ENCODE data around the gene NXPH1. TPM values are rescaled to one million over a fixed set of nuclear protein-coding genes. Genes with fewer than 3 reads are reported as not detected.

Gene NXPH1
- total and polyA plus RNA-seq, 3 donors from 2014 or later = 0.24 to 0.94 (median 0.37) TPM

GRCh38 chr7:8567626-8568025, 134.2 kb downstream of the NXPH1 start:
- TF ChIP-seq CTCF (IDR thresholded peaks at IDR 0.05) (no peak), POLR2A (IDR thresholded peaks at IDR 0.05) (no peak)
- no peak for DNase-seq
- Histone ChIP-seq H3K4me1 (no peaks in the 10 kb centered on the region), H3K9me3 (no peaks in the 10 kb centered on the region), H3K27me3 (no peaks in the 10 kb centered on the region), H3K36me3 (ENCODE audit: low read depth, missing control alignments) (no peaks in the 10 kb centered on the region), H3K27ac (no peak overlapping the region), H3K4me3 (no peak overlapping the region)
- 92% methylated on average over 4 of the region's 4 CpGs for WGBS, 2 donors
- intact Hi-C loops (cut with DNase I; ENCODE audit: low total_unique reads) = no loop called here

- intact Hi-C loops (cut with DNase I; ENCODE audit: low total_unique reads) = no loop called here
- no peak for TF ChIP-seq CTCF (IDR thresholded peaks at IDR 0.05)
- no peak for TF ChIP-seq POLR2A (IDR thresholded peaks at IDR 0.05)
- H3K4me3 ChIP-seq = no peak overlapping the region
- H3K9me3 ChIP-seq = no peaks in the 10 kb centered on the region
- no peaks in the 10 kb centered on the region for H3K4me1 ChIP-seq
- H3K27me3 ChIP-seq = no peaks in the 10 kb centered on the region
- 79 to 84% methylated on average over 6 of the region's 6 CpGs for WGBS, 2 donors
- no peak for DNase-seq
- no peaks in the 10 kb centered on the region for H3K36me3 ChIP-seq (ENCODE audit: low read depth, missing control alignments)
- H3K27ac ChIP-seq = no peak overlapping the region
These were observed 146.3 kb downstream of the NXPH1 start for GRCh38 chr7:8579661-8580194.

GRCh38 chr7:8581842-8582241, 148.4 kb downstream of the NXPH1 start:
- Histone ChIP-seq H3K27me3 (no peaks in the 10 kb centered on the region), H3K27ac (no peak overlapping the region), H3K36me3 (ENCODE audit: low read depth, missing control alignments) (no peaks in the 10 kb centered on the region), H3K9me3 (no peaks in the 10 kb centered on the region), H3K4me1 (no peaks in the 10 kb centered on the region), H3K4me3 (no peak overlapping the region)
- 93 to 95% methylated on average over 3 to 5 of the region's 5 CpGs for WGBS, 2 donors
- intact Hi-C loops (cut with DNase I; ENCODE audit: low total_unique reads) = no loop called here
- DNase-seq = no peak
- TF ChIP-seq CTCF (IDR thresholded peaks at IDR 0.05) = no peak
- TF ChIP-seq POLR2A (IDR thresholded peaks at IDR 0.05) = no peak

GRCh38 chr7:8582728-8583127, 149.3 kb downstream of the NXPH1 start:
- Histone ChIP-seq H3K27ac (no peak overlapping the region), H3K4me3 (no peak overlapping the region), H3K4me1 (no peaks in the 10 kb centered on the region), H3K9me3 (no peaks in the 10 kb centered on the region), H3K27me3 (no peaks in the 10 kb centered on the region), H3K36me3 (ENCODE audit: low read depth, missing control alignments) (no peaks in the 10 kb centered on the region)
- no peak for DNase-seq
- TF ChIP-seq CTCF (IDR thresholded peaks at IDR 0.05) (no peak), POLR2A (IDR thresholded peaks at IDR 0.05) (no peak)
- 91% methylated on average over 3 of the region's 3 CpGs; no CpG with 5 or more reads in 1 of the 2 donors for WGBS, 2 donors
- intact Hi-C loops (cut with DNase I; ENCODE audit: low total_unique reads) = no loop called here

GRCh38 chr7:8585591-8585990, 152.2 kb downstream of the NXPH1 start:
- Histone ChIP-seq H3K27ac (no peak overlapping the region), H3K27me3 (no peaks in the 10 kb centered on the region), H3K36me3 (ENCODE audit: low read depth, missing control alignments) (no peaks in the 10 kb centered on the region), H3K4me1 (no peaks in the 10 kb centered on the region), H3K4me3 (no peak overlapping the region), H3K9me3 (no peaks in the 10 kb centered on the region)
- intact Hi-C loops (cut with DNase I; ENCODE audit: low total_unique reads) = no loop called here
- TF ChIP-seq CTCF (IDR thresholded peaks at IDR 0.05) (no peak), POLR2A (IDR thresholded peaks at IDR 0.05) (no peak)
- DNase-seq = no peak
- WGBS, 2 donors = 71 to 83% methylated on average over 1 of the region's 1 CpG

Measured in testis (tissue), 3 donors.